Measurements from ENCODE around the gene CDK19.
"Not testable (repeated sequence)": the region's sequence is repeated elsewhere in the genome, so short reads cannot be mapped to it uniquely, and the experiment has no call there.

The CDK19 gene

DNA sequence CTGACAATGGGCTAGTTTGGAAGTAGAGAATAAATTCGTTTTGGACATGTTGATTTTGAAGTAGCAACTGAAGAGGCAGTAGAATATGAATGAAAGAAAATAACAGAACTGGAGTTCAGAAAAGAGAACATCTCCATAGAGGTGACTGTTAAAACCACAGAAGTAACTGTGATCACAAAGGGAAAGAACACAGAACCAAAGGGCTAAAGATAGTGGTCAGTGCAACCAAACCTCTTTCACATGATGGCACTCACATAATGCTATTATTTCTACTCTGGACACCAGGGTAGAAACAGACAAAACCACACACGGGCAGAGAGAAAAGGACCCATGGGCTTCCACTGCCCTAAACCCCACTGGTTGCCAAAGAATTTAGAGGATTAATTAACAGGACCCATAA, 58.5 kb downstream of the CDK19 start:
- no peak for DNase-seq (ENCODE audit: low read depth)

DNA sequence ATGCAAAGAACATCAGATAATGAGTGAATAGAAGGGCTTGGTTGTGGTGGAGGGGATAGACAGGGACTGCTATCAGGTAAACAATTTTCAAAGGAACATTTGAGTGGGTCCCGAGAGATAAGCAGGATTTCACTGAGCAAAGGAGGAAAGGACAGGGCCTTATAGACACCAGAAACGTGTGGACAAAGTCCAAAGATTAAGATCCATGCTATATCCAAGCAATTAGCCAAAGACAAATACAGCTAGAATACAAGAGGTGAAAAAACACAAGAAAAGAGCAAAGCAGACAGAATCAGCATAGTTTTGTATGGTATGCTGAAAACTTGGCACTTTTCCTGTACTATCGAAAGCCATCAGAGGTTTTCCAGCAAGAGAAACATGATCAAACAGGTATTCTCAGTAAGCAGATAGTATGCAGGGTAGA, 59.8 kb downstream of the CDK19 start:
- DNase-seq (ENCODE audit: low read depth) = peak; percentile 15

DNA sequence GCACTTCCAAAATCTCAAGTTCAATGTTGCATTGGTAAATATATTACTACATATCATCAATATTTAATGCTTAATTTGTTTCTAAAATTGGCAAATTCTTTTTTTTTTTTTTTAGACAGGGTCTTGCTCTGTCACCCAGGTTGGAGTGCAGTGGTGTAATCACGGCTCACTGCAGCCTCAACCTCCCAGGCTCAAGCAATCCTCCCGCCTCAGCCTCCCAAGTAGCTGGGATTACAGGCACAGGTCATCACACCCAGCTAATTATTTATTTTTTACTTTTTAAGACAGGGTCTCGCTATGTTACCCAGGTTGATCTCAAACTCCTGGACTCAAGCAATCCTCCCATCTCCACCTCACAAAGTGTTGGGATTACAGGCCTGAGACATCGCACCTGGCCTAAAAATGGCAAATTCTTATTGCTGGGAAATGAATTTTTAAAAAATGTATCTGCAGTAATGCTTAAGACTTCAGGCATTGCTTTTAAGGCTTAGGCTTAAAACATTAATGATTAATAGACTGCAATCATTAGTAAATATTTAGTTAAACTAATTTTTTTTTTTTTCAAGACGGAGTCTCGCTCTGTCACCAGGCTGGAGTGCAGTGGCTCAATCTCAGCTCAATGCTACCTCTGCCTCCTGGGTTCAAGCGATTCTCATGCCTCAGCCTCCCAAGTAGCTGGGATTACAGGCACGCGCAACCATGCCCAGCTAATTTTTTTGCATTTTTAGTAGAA, 61.2 kb downstream of the CDK19 start:
- DNase-seq (ENCODE audit: low read depth) = not testable (repeated sequence)

DNA sequence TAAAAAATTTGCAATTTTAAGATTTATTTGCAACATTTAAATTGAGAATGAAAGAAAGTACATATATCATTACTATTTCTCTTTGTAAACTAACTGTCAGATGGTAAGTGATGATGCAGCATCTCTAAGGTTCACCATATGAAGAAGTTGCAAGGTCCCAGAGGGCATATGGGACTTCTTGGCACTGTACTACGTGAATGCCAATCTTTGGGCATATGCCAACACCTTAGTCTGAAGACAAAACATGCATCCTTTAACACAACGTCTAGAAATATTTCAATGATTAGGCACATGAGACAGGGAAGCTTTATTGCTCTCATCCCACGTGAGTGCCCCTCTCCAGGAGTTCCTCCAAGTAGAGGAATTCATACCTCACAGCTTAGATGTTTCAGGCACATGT, 66.8 kb downstream of the CDK19 start:
- DNase-seq (ENCODE audit: low read depth) = no peak

DNA sequence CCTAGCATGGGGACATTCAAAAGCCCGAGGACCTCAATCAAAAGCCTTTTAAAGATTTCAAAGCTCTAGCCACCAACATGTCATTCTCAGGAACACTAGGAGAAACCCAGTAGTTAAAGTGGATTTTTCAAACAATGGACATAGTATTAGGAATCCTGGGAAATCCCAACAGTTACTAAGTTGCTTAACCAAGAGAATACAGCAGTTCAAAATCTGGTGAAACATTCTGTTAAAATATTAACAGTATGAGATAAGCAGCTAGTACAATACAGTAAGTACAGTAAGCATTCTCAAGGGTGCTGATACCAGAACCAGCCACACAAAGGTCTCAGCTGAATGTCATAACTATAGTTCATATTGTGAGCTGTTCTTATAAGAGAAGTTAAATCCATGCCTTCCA, 68.6 kb downstream of the CDK19 start:
- DNase-seq (ENCODE audit: low read depth) = no peak

DNA sequence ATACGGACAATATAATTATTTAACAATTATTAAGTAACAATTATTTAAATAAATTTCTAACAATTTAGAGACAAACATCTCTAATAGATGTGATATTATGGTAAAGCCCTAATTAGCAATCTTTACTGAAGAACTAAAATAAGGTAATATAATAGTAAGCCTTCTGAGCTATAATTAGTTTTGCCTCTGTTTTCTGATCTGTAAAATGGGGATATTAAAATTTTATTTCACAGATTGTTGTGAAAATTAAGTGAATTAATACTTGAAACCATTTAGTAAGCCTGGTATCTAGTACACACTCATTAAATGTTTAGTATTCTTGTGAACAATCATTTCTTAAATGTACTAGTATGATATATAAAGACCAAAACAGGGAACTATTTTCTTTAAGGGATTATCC, 70.3 kb downstream of the CDK19 start:
- DNase-seq (ENCODE audit: low read depth) = no peak

DNA sequence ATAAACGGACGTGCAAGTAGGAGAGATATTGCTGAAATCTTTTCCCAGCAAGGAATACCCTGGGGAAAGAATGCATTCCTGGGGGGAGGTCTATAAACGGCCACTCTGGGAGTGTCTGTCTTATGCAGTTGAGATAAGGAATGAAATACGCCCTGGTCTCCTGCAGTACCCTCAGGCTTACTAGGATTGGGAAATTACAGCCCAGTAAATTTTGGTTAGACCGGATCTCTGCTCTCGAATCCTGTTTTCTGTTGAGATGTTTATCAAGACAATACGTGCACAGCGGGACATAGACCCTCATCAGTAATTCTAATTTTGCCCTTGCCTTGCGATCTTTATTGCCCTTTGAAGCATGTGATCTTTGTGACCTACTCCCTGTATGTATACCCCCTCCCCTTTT, 72.7 kb downstream of the CDK19 start:
- DNase-seq (ENCODE audit: low read depth) = not testable (repeated sequence)

DNA sequence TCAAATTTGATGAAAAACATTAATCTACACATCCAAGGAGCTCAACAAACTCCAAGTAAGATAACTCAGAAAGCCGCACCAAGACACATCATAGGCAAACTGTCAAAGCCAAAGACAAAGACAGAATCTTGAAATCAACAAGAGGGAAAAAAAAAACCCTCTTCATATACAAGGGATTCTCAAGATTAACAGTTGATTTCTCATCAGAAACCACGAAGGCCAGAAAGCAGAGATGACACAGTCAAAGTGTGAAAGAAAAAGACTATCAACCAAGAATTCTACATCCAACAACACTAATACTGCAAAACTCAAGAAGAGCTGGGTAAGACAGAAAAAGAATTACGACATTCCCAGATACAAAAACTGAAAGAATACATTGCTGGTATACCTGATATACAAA, 73.8 kb downstream of the CDK19 start:
- no peak for DNase-seq (ENCODE audit: low read depth)

DNA sequence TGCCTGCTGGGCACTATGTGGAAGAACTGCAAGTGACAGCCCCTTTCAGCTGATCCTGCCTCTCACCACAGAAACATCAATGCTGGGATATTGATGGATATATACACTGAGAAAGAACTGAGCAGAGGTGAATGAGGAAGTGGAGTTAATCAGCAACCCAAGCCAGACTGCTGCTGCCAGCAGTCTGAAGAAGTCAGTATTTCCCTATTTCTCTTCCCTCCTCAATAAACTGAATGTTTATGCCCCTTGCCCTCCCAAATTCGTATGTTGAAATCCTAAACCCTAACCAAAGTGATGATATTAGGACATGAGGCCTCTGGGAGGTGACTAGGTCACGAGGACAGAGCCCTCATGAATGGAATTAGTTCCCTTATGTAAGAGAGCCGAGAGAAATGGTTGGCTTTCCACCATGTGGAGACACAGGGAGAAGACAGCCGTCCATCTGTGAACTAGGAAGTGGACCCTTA, 76.3 kb downstream of the CDK19 start:
- DNase-seq (ENCODE audit: low read depth) = no peak

DNA sequence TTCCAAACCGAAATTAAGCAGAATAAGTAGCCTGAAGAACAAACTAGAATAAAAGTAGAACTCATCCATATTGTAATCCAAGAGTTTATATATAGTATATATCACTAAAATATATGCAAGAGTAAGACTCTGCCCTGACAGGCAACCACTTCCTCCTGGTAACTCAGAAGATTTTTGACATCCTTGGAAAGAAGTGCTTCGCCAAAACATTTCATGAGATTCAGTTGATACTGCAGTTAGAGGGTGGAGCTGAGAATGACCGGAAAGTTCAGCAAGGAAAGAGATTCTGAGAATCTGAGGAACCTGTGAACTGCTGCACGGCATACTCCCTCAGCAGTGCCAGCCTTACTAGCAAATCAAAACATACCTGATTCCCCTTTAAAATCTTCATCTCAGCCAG, 79.6 kb downstream of the CDK19 start:
- DNase-seq (ENCODE audit: low read depth) = no peak

DNA sequence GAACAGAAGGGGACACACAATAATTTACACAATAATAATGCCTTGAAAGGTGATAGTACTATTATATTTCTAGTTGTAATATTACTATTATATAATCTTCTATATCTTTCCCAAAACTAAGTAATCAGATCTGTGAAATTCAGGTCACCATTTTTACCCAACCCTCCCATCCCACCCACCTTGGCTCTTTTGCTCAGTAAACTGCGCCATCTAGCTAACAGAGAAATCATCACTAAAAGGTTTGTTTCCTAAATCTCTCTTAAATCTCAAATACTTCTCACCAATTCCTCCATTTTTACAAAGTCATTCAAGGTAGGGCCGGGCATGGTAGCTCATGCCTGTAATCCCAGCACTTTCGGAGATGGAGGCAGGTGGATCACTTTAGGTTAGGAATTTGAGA, 83.4 kb downstream of the CDK19 start:
- DNase-seq (ENCODE audit: low read depth) = no peak

DNA sequence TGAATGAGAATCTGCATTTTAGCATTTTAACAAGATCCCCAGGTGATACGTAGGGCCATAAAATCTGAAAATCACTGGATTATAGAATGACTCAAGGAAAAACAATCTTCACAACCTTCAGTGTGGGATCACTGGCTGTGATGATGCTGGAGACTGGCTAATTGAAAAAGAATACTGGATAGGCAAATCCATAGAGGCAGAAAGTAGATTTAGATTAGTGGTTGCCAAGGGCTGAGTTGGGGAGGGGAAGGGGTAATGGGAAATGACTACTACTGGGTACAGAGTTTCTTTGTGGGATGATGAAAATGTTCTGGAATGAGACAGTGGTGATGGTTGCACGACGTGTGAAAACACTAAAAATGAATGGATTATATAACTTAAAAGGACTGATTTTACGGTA, 84.1 kb downstream of the CDK19 start:
- DNase-seq (ENCODE audit: low read depth) = peak; percentile 28

DNA sequence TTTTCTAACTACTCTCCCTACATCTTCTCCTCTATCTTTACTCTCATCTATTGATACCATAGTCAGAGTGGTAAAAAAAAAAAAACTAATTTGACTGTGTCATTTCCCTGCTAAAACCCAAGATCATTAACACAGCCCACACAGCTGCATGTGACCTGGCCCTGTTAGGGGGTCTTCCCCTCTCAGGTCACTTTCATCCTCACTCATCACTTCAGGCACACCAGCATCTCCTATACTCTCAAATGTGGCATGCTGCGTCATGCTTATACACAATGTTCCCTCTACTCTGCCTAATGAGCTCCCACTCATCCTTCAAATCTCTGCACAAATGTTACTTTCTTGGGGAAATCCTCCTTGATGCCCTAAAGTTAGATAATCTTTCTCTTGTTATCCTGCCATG, 86.8 kb downstream of the CDK19 start:
- DNase-seq (ENCODE audit: low read depth) = no peak

DNA sequence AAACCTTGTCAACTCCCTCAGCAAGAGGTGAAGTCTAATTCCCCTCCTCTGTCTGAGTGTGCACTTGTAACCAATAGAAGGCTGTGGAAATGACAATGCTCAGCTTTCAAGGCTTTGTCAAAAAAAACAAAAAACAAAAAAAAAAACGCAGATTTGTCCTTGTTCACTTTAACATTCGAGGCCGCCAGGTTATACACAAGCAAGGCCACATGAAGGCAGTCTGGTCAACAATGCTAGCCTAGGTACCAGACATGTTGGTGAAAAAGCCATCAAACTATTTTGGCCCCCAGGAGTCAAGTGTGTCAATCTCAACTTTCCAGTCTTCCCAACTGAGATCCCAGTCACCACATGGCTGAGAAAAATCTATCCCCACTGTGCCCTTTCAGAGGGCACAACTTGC, 92.3 kb downstream of the CDK19 start:
- no peak for DNase-seq (ENCODE audit: low read depth)

DNA sequence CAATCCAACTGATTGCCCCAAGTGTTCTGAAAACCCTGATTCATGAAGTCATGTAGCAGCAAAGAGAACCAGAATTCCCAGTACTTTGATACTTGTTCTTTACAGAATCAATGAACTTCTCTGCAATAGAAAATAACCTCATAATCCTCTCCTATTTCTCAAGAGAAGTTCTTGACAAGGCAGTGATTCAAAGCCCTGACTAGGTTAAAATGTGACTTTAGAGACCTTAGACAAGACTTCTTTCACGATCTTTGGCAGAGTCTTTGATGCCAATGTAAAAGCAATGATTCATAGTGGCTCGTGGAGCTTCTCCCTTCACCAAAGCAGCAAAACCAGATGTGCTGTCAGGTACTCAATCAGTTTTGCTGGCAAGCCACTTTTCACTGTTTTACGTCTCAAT, 95.2 kb downstream of the CDK19 start:
- DNase-seq (ENCODE audit: low read depth) = no peak

DNA sequence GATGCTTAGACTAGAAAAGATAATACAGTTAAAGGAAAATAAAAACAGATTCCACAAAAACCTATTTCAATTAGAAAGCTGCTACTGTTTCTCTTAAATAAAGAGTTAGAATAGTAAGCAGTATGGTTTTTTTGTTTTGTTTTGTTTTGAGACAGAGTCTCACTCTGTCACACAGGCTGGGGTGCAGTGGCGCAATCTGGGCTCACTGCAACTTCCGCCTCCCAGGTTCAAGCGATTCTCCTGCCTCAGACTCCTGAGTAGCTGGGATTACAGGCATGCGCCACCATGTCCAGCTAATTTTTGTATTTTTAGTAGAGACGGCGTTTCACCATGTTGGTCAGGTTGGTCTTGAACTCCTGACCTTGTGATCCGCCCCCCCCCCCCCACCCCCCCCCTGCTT, 95.7 kb downstream of the CDK19 start:
- not testable (repeated sequence) for DNase-seq (ENCODE audit: low read depth)

DNA sequence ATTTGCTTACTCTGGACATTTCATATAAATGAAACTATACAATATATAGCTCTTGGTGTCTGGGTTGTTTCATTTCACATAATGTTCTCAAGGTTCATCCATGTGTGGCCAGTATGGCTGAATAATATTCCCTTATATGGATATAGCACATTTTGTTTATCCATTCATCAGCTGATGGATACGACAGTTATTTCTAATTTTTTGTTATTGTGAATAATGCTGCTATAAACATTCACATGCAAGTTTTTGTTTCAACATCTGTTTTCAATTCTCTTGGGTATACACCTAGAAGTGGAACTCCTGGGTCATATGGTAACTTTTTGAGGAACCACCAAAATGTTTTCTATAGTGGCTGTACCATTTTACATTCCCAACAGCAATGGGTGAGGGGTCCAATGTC, 101.1 kb downstream of the CDK19 start:
- no peak for DNase-seq (ENCODE audit: low read depth)

DNA sequence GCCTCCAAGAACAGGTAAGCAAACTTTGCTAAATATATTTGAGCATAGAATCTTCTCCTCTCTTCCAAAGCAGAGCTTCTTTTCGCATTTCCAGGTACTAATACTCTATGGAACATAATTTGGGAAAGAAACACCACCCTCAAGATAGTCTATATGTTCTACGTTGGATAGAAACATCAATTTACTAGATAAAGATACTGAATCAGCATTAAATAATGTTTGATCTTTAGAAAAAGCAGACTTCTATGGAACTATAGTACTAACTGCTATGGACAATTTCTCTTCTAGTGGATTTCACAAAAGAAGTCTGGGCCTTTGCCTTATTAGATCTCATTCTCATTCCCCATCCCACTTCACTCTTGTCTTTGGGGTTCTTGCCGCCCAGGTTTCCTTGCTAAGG, 103.0 kb downstream of the CDK19 start:
- no peak for DNase-seq (ENCODE audit: low read depth)

DNA sequence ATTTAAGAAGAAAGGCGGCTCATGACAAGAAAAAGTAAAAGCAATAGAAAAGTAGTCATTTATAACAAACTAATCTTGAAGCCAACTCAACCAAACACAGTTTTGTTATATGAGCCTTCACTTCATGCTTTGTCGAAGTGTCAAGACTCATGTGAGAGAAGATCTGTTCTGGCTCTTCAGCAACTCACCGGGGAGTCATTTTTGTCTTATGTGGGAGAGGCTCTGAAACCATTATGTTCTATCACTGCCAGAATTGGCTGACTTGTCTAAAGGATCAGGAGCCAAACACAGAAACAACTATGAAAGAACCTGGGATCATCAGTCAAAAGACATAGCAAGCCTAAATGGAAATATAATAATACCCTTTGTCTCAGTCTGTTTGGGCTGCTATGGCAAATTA, 105.2 kb downstream of the CDK19 start:
- no peak for DNase-seq (ENCODE audit: low read depth)

DNA sequence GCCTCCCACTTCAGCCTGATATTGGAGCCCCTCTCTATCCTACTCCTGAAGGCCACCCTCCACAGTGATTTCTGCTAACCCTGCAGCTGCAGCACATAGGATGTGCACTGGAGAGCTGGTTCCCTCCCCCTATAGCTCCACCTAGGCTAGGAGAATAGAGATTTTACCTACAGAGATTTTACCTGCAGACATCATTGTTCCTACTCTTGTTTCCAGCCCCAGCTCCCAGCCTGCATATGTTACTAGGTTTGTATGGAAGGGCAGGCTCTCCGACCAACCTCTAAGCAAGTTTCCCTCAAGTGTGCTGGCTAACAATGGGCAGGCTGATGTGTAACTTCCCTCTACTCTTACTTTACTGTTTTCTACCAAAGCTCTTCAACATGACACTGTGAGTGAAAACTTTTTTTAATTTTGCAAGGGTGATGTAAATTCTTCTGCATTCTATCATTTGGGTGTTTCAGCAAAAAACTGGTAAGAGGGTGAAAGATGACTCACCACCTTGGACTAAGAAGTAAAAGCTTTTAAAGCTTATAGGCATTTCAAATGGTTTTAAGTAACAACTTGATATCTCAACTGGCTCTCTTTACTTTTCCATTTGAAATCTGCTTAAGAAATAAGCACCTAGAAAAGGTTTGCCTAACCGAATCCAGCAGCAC, 106.8 kb downstream of the CDK19 start:
- peak; percentile 72 for DNase-seq (ENCODE audit: low read depth)

DNA sequence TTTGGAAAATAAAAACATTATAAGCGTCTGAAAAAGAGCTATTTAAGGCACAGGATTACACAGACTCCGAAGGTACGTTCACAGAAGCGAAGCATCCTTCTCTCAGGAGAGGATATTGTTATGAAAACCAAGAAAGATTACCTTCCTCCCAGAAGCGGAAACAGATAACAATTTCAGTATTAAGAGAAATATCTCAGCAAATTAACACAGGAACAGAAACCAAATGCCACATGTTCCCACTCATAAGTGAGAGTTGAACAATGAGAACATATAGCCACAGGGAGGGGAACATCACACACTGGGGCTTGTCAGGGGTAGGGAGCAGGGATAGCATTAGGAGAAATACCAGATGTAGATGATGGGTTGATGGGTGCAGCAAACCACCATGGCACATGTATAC, 109.7 kb downstream of the CDK19 start:
- no peak for DNase-seq (ENCODE audit: low read depth)

DNA sequence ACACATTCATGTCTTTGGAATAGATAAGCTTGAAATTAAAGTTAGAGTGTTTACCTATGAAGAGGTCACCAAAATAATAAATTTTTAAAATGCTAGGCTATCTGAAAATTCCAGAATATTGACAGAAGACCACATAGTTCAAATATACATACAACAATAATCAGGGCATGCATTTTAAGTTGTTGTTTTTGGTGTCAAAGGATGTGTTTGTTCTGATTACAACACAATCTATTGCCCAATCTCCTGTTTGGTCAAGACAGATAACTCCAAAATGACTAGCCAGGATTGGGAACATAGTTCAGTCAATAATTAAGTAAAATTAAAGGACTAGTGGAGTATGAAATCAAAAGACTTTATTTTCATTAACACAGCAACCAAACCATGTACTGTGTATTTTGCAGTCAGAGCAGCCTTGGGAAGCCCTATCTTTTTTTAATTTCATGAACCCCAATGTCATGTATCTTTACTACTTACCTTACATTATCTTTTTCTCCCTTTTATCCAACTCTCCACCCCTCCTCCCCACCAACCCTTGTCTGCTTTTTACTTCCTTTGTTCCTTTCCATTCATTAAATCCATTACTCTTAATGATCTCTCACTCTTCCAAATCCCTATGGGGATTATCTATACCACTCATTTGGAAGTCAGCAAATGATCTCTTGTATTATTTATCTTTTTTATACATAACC, 111.2 kb downstream of the CDK19 start:
- peak; percentile 14 for DNase-seq (ENCODE audit: low read depth)

Measured in EH (cell line).